PC-3 (cell line): Measurements from ENCODE around the gene ARHGEF28. TPM values are rescaled to one million over a fixed set of nuclear protein-coding genes. Genes with fewer than 3 reads are reported as not detected.

Experiments used
- ATAC-seq: fragments of 200-7000 bp; cut with Tn5 transposase; 2 replicates; pipeline ENCODE4 v1.9.1; 2020; ENCODE audit warnings: mild to moderate bottlenecking, moderate library complexity
- BruUV-seq: library from RNA; stranded (reverse); fragments of 400-500 nt; replicated peaks from 2 replicates; lab custom pipeline; 2021; lab: Mats Ljungman, UMichigan
- CTCF ChIA-PET: fragments of 300-600 bp; sonication (Branson Sonifier 250); formaldehyde crosslinking; loops from one replicate; lab custom pipeline; 2022; ENCODE audit warnings: antibody characterized with exemption; lab: Charles Lee
- POLR2A ChIA-PET: fragments of 300-600 bp; sonication (Branson Sonifier 250); formaldehyde crosslinking; loops from one replicate; lab custom pipeline; 2022; ENCODE audit warnings: antibody characterized with exemption; ENCODE audit not compliant: unreplicated experiment; lab: Charles Lee
- DNase-seq: peaks from one replicate; pipeline ENCODE4 v3.0.0-alpha.2; 2015
- H2AFZ ChIP-seq: fragments of 300-600 bp; sonication (generic); 2 replicates; pipeline ENCODE4 v1.6.0; 2016; ENCODE audit warnings: antibody characterized with exemption, low read length
- H3F3A ChIP-seq: fragments of 300-600 bp; sonication (generic); one replicate; pipeline ENCODE4 v1.6.0; 2017; ENCODE audit warnings: antibody characterized with exemption, low read length, control low read depth, mild to moderate bottlenecking; ENCODE audit not compliant: unreplicated experiment
- H3K27ac ChIP-seq: fragments of 300-600 bp; sonication (generic); 2 replicates; pipeline ENCODE4 v1.5.1; 2016; ENCODE audit warnings: mild to moderate bottlenecking, low read length
- H3K27me3 ChIP-seq: fragments of 300-600 bp; sonication (generic); 2 replicates; pipeline ENCODE4 v1.6.1; 2016; ENCODE audit warnings: low read length, mixed read lengths
- H3K36me3 ChIP-seq: fragments of 300-600 bp; sonication (generic); 2 replicates; pipeline ENCODE4 v1.6.1; 2016; ENCODE audit warnings: low read depth, mixed run types, low read length, mixed read lengths
- H3K4me1 ChIP-seq: fragments of 300-600 bp; sonication (generic); 2 replicates; pipeline ENCODE4 v1.5.1; 2016; ENCODE audit warnings: low read length; ENCODE audit not compliant: insufficient read depth
- H3K4me2 ChIP-seq: fragments of 300-600 bp; sonication (generic); 2 replicates; pipeline ENCODE4 v1.6.0; 2016; ENCODE audit warnings: low read length
- H3K4me3 ChIP-seq: fragments of 300-600 bp; sonication (generic); 2 replicates; pipeline ENCODE4 v1.5.1; 2016; ENCODE audit warnings: mild to moderate bottlenecking, low read length, mixed read lengths
- H3K79me2 ChIP-seq: fragments of 300-600 bp; sonication (generic); 2 replicates; pipeline ENCODE4 v1.6.1; 2017; ENCODE audit warnings: low read length, mixed read lengths
- H3K9ac ChIP-seq: fragments of 300-600 bp; sonication (generic); 2 replicates; pipeline ENCODE4 v1.6.0; 2016; ENCODE audit warnings: mild to moderate bottlenecking, low read length
- H3K9me2 ChIP-seq: fragments of 300-600 bp; sonication (generic); replicated peaks from 2 replicates; pipeline ENCODE4 v1.6.1; 2016; ENCODE audit warnings: mixed run types, low read length, mixed read lengths
- H3K9me3 ChIP-seq: fragments of 300-600 bp; sonication (generic); 2 replicates; pipeline ENCODE4 v1.6.1; 2016; ENCODE audit warnings: low read length, mixed read lengths
- H4K20me1 ChIP-seq: fragments of 300-600 bp; sonication (generic); 2 replicates; pipeline ENCODE4 v1.6.1; 2016; ENCODE audit warnings: low read length, mixed read lengths
- CTCF ChIP-seq: fragments of 300-600 bp; sonication (generic); conservative IDR thresholded peaks from 2 replicates; pipeline ENCODE4 v1.5.1; 2017; ENCODE audit warnings: antibody characterized with exemption, low read depth, mild to moderate bottlenecking, low read length
- EZH2 ChIP-seq: fragments of 300-600 bp; sonication (generic); IDR thresholded peaks from one replicate; pipeline ENCODE4 v1.6.1; 2017; ENCODE audit warnings: antibody characterized with exemption, mild to moderate bottlenecking, low read length; ENCODE audit not compliant: unreplicated experiment
- EZH2phosphoT487 ChIP-seq: fragments of 300-600 bp; sonication (generic); IDR thresholded peaks from 2 replicates; pipeline ENCODE4 v1.6.1; 2018; ENCODE audit warnings: mild to moderate bottlenecking, antibody characterized with exemption, low read length, borderline replicate concordance
- intact Hi-C: fragments of 100-400 bp; cut with micrococcal nuclease; formaldehyde crosslinking; loops from 2 replicates; pipeline ENCODE4 v1.9.0; 2023
- total RNA-seq: library from RNA; depleted of rRNA; stranded (reverse); fragments of >200 nt; gene quantifications from 2 replicates; pipeline ENCODE4 v1.2.3, GENCODE V29; 2014

Gene ARHGEF28
- total RNA-seq, 1 experiment from 2014 or later, result 24.2 TPM

- H3K9me3 ChIP-seq, result no peaks in the 10 kb centered on the region
- H3K27me3 ChIP-seq, result no peaks in the 10 kb centered on the region
- H3K79me2 ChIP-seq, result peaks cover 31% of the 10 kb centered on the region; the same call in 1 of the 2 replicates
- H3F3A ChIP-seq, result no peaks in the 10 kb centered on the region
- H3K36me3 ChIP-seq, result no peaks in the 10 kb centered on the region
- no peak overlapping the region for H3K4me2 ChIP-seq
- H3K27ac ChIP-seq, result no peak overlapping the region
- no peaks in the 10 kb centered on the region for H4K20me1 ChIP-seq
- no peak overlapping the region for H2AFZ ChIP-seq
- ATAC-seq (no peak), DNase-seq (no peak)
- H3K4me1 ChIP-seq, result peaks cover 14% of the 10 kb centered on the region
- TF ChIP-seq CTCF (no peak), EZH2phosphoT487 (no peak), EZH2 (no peak)
- no peak overlapping the region for H3K4me3 ChIP-seq
- ChIA-PET CTCF (no interaction called here), POLR2A (no interaction called here)
- no TSS peak for BruUV-seq
- no peak overlapping the region for H3K9ac ChIP-seq
- intact Hi-C loops, result no loop called here
- no peaks in the 10 kb centered on the region for H3K9me2 ChIP-seq
These were observed 42.0 kb downstream of the ARHGEF28 start for GRCh38 chr5:73668017-73668416.

- Histone ChIP-seq H3K9me2 (no peaks in the 10 kb centered on the region), H3K36me3 (no peaks in the 10 kb centered on the region), H3K27ac (no peak overlapping the region), H2AFZ (no peak overlapping the region), H3K9me3 (no peaks in the 10 kb centered on the region), H3K27me3 (no peaks in the 10 kb centered on the region), H3K4me3 (no peak overlapping the region), H3K4me2 (no peak overlapping the region), H3K79me2 (peaks cover 30% of the 10 kb centered on the region), H3K9ac (no peak overlapping the region), H3K4me1 (peaks cover 19% of the 10 kb centered on the region), H3F3A (no peaks in the 10 kb centered on the region), H4K20me1 (no peaks in the 10 kb centered on the region)
- ChIA-PET POLR2A (no interaction called here), CTCF (no interaction called here)
- TF ChIP-seq EZH2phosphoT487 (no peak), EZH2 (no peak)
- ATAC-seq, result no peak
- BruUV-seq, result no TSS peak
- DNase-seq, result no peak
- intact Hi-C loops, result no loop called here
These were observed 42.6 kb downstream of the ARHGEF28 start for GRCh38 chr5:73668486-73669111.

GRCh38 chr5:73670731-73671130 lies 44.7 kb downstream of the ARHGEF28 start:
- no peak overlapping the region for H3K27ac ChIP-seq
- H3K9me2 ChIP-seq, result no peaks in the 10 kb centered on the region
- BruUV-seq, result no TSS peak
- POLR2A ChIA-PET, result no interaction called here
- H3F3A ChIP-seq, result no peaks in the 10 kb centered on the region
- no peak for DNase-seq
- no peaks in the 10 kb centered on the region for H3K27me3 ChIP-seq
- CTCF ChIA-PET, result no interaction called here
- H4K20me1 ChIP-seq, result no peaks in the 10 kb centered on the region
- H3K9me3 ChIP-seq, result no peaks in the 10 kb centered on the region
- H3K79me2 ChIP-seq, result peaks cover 40% of the 10 kb centered on the region
- peaks cover 21% of the 10 kb centered on the region for H3K4me1 ChIP-seq
- intact Hi-C loops, result loop anchor here (5.0 kb wide), 1 partner anchor 33 kb away; no protein-coding TSS in a partner anchor
- H3K4me3 ChIP-seq, result no peak overlapping the region
- TF ChIP-seq EZH2, result no peak
- no peak for ATAC-seq
- no peaks in the 10 kb centered on the region for H3K36me3 ChIP-seq
- H3K4me2 ChIP-seq, result no peak overlapping the region
- no peak overlapping the region for H2AFZ ChIP-seq
- no peak overlapping the region for H3K9ac ChIP-seq
